ENCODE data around the gene ZNF816.
"Not testable (repeated sequence)": the region's sequence is repeated elsewhere in the genome, so short reads cannot be mapped to it uniquely, and the experiment has no call there.

DNA sequence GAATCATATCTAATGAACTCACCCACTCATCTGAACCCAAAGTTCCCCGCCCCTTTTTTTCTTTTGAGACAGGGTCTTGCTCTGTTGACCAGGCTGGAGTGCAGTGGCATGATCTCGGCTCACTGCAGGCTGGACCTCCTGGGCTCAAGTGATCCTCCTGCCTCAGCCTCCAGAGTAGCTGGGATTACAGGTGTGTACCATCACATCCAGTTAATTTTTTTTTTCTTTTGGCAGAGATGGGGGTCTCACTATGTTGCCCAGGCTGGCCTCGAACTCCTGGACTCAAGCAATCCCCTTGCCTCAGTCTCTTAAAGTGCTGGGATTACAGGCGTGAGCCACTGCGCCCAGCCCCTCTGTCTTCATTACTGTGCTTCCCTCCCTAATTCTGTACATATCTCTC lies 21.8 kb downstream of the ZNF816 start:
- TF ChIP-seq, protein P1, sequence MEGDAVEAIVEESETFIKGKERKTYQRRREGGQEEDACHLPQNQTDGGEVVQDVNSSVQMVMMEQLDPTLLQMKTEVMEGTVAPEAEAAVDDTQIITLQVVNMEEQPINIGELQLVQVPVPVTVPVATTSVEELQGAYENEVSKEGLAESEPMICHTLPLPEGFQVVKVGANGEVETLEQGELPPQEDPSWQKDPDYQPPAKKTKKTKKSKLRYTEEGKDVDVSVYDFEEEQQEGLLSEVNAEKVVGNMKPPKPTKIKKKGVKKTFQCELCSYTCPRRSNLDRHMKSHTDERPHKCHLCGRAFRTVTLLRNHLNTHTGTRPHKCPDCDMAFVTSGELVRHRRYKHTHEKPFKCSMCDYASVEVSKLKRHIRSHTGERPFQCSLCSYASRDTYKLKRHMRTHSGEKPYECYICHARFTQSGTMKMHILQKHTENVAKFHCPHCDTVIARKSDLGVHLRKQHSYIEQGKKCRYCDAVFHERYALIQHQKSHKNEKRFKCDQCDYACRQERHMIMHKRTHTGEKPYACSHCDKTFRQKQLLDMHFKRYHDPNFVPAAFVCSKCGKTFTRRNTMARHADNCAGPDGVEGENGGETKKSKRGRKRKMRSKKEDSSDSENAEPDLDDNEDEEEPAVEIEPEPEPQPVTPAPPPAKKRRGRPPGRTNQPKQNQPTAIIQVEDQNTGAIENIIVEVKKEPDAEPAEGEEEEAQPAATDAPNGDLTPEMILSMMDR (IDR thresholded peaks at IDR 0.05; ENCODE audit: insufficient read depth, low read length): not testable (repeated sequence)
- not testable (repeated sequence) for TF ChIP-seq POLR2AphosphoS5, GABPA (IDR thresholded peaks at IDR 0.05; ENCODE audit: low read depth)
- TF ChIP-seq, protein P2, sequence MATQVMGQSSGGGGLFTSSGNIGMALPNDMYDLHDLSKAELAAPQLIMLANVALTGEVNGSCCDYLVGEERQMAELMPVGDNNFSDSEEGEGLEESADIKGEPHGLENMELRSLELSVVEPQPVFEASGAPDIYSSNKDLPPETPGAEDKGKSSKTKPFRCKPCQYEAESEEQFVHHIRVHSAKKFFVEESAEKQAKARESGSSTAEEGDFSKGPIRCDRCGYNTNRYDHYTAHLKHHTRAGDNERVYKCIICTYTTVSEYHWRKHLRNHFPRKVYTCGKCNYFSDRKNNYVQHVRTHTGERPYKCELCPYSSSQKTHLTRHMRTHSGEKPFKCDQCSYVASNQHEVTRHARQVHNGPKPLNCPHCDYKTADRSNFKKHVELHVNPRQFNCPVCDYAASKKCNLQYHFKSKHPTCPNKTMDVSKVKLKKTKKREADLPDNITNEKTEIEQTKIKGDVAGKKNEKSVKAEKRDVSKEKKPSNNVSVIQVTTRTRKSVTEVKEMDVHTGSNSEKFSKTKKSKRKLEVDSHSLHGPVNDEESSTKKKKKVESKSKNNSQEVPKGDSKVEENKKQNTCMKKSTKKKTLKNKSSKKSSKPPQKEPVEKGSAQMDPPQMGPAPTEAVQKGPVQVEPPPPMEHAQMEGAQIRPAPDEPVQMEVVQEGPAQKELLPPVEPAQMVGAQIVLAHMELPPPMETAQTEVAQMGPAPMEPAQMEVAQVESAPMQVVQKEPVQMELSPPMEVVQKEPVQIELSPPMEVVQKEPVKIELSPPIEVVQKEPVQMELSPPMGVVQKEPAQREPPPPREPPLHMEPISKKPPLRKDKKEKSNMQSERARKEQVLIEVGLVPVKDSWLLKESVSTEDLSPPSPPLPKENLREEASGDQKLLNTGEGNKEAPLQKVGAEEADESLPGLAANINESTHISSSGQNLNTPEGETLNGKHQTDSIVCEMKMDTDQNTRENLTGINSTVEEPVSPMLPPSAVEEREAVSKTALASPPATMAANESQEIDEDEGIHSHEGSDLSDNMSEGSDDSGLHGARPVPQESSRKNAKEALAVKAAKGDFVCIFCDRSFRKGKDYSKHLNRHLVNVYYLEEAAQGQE (IDR thresholded peaks at IDR 0.05; ENCODE audit: insufficient replicate concordance, low read depth): not testable (repeated sequence)
